Keratinocyte (primary cell): ENCODE results near the gene TBC1D5. TPM values are rescaled to one million over a fixed set of nuclear protein-coding genes. Genes with fewer than 3 reads are reported as not detected.

ENCODE experiments used
- DNase-seq: peaks from one replicate; pipeline ENCODE4 v3.0.0-alpha.2; 2011; ENCODE audit warnings: low read depth, missing footprints, low spot score
- FAIRE-seq: peaks from 2 replicates; lab custom pipeline; 2011; peaks lifted over from hg19 to GRCh38; lab: Jason Lieb, UNC
- H2AFZ ChIP-seq: 2 replicates; pipeline ENCODE4 v1.6.0; 2012; ENCODE audit warnings: low read length, control low read depth, inconsistent platforms; ENCODE audit not compliant: control insufficient read depth
- H3K27ac ChIP-seq: 2 replicates; pipeline ENCODE4 v1.5.1; 2011; ENCODE audit warnings: low read length; ENCODE audit not compliant: control insufficient read depth, insufficient read depth
- H3K27me3 ChIP-seq: 3 replicates; pipeline ENCODE4 v1.6.0; 2011; ENCODE audit warnings: low read length; ENCODE audit not compliant: control insufficient read depth, insufficient read depth; ENCODE audit errors: extremely low read depth
- H3K36me3 ChIP-seq, 2 experiments: 2 replicates in 1 of 2; 3 replicates in 1 of 2; pipeline ENCODE4 v1.5.1; 2011; ENCODE audit warnings: low read length in 2 of 2, mild to moderate bottlenecking in 1 of 2; ENCODE audit not compliant: control insufficient read depth in 2 of 2, insufficient read depth in 2 of 2; ENCODE audit errors: extremely low read depth in 1 of 2
- H3K4me1 ChIP-seq: 3 replicates; pipeline ENCODE4 v1.5.1; 2011; ENCODE audit warnings: low read length; ENCODE audit not compliant: control insufficient read depth, insufficient read depth; ENCODE audit errors: extremely low read depth
- H3K4me2 ChIP-seq: 3 replicates; pipeline ENCODE4 v1.6.0; 2011; ENCODE audit warnings: low read depth, low read length; ENCODE audit not compliant: control insufficient read depth, insufficient read depth; ENCODE audit errors: extremely low read depth
- H3K4me3 ChIP-seq, 3 experiments: fragments of 200-600 bp in 1 of 3; sonication (generic) in 1 of 3; 2 replicates in 2 of 3; 3 replicates in 1 of 3; pipeline ENCODE4 v1.5.1; 2011 to 2016; ENCODE audit warnings: low read length in 3 of 3, mild to moderate bottlenecking in 3 of 3, control low read depth in 2 of 3, inconsistent platforms in 1 of 3, low read depth in 1 of 3, mixed read lengths in 1 of 3, mixed run types in 1 of 3, moderate library complexity in 1 of 3; ENCODE audit not compliant: control insufficient read depth in 2 of 3, insufficient read depth in 2 of 3; ENCODE audit errors: extremely low read depth in 1 of 3
- H3K79me2 ChIP-seq: 2 replicates; pipeline ENCODE4 v1.6.0; 2012; ENCODE audit warnings: low read length; ENCODE audit not compliant: control insufficient read depth, insufficient read depth
- H3K9ac ChIP-seq: 3 replicates; pipeline ENCODE4 v1.6.0; 2011; ENCODE audit warnings: low read length; ENCODE audit not compliant: control insufficient read depth, insufficient read depth; ENCODE audit errors: extremely low read depth
- H3K9me1 ChIP-seq: 3 replicates; pipeline ENCODE4 v1.6.0; 2011; ENCODE audit warnings: low read length; ENCODE audit not compliant: control insufficient read depth, insufficient read depth; ENCODE audit errors: extremely low read depth
- H3K9me3 ChIP-seq: 2 replicates; pipeline ENCODE4 v1.5.1; 2012; ENCODE audit warnings: low read depth, low read length; ENCODE audit not compliant: control insufficient read depth
- H4K20me1 ChIP-seq: 3 replicates; pipeline ENCODE4 v1.6.0; 2011; ENCODE audit warnings: low read length; ENCODE audit not compliant: control insufficient read depth, insufficient read depth; ENCODE audit errors: extremely low read depth
- CTCF ChIP-seq, 3 experiments: IDR thresholded peaks in 1 of 3; conservative IDR thresholded peaks in 1 of 3; optimal IDR thresholded peaks in 1 of 3; 2 replicates in 2 of 3; 3 replicates in 1 of 3; pipeline versions ENCODE3 to v1.5.1; 2011; ENCODE audit warnings: low read length in 3 of 3, mild to moderate bottlenecking in 3 of 3, moderate library complexity in 2 of 3, control low read depth in 1 of 3, inconsistent platforms in 1 of 3; ENCODE audit not compliant: insufficient read depth in 2 of 3; ENCODE audit errors: extremely low read depth in 1 of 3
- EZH2 ChIP-seq: IDR thresholded peaks from one replicate; pipeline ENCODE4 v1.6.1; 2012; ENCODE audit warnings: inconsistent platforms, mild to moderate bottlenecking, low read length, moderate library complexity
- dilution Hi-C: fragments of 300-500 bp; cut with MboI; formaldehyde crosslinking; loops from one replicate; pipeline ENCODE4 v1.7.0; 2020; ENCODE audit warnings: low sequenced_read_pairs; ENCODE audit not compliant: extremely low pct_ligation_motif_present
- polyA plus RNA-seq, 5 experiments: library from polyadenylated mRNA; depleted of rRNA in 3 of 5; stranded (reverse) in 3 of 5; stranded (forward) in 1 of 5; unstranded in 1 of 5; fragments of >200 nt; gene quantifications; 1 replicate in 1 of 5; 2 replicates in 3 of 5; 3 replicates in 1 of 5; pipeline versions ENCODE4 v1.2.1 to v1.2.3, GENCODE V29; 2011 to 2012; ENCODE audit warnings: missing spikeins in 2 of 5, low read depth in 1 of 5, low replicate concordance in 1 of 5

TBC1D5 gene
- polyA plus RNA-seq, 1 donor (not counting 4 experiments of a cell fraction or from before 2014, with no cell fraction given), result 25.8 TPM

GRCh38 chr3:17355591-17355990 lies 386.8 kb downstream of the TBC1D5 start:
- TF ChIP-seq EZH2, result no peak
- no peak for TF ChIP-seq CTCF (optimal IDR thresholded peaks at IDR 0.05 in 1 of 3, IDR thresholded peaks at IDR 0.05 in 1 of 3, conservative IDR thresholded peaks at IDR 0.05 in 1 of 3; ENCODE audit: extremely low read depth in 1 of 3, insufficient read depth in 2 of 3, low read length in 3 of 3)
- H3K4me2 ChIP-seq, result no peak overlapping the region
- H3K4me1 ChIP-seq, result no peaks in the 10 kb centered on the region
- no peaks in the 10 kb centered on the region for H4K20me1 ChIP-seq
- FAIRE-seq, result no peak
- H2AFZ ChIP-seq, result no peak overlapping the region
- H3K27me3 ChIP-seq, result no peaks in the 10 kb centered on the region
- H3K79me2 ChIP-seq, result no peaks in the 10 kb centered on the region
- DNase-seq, result no peak
- no peaks in the 10 kb centered on the region for H3K9me3 ChIP-seq
- H3K9ac ChIP-seq, result no peak overlapping the region
- no peaks in the 10 kb centered on the region for H3K9me1 ChIP-seq
- dilution Hi-C loops, result no loop called here
- no peaks in the 10 kb centered on the region for H3K36me3 ChIP-seq
- no peak overlapping the region for H3K4me3 ChIP-seq
- H3K27ac ChIP-seq, result no peak overlapping the region

- FAIRE-seq, result no peak
- no peaks in the 10 kb centered on the region for H3K9me1 ChIP-seq
- no peaks in the 10 kb centered on the region for H3K79me2 ChIP-seq
- H3K9ac ChIP-seq, result no peak overlapping the region
- dilution Hi-C loops, result no loop called here
- no peaks in the 10 kb centered on the region for H3K27me3 ChIP-seq
- H3K9me3 ChIP-seq, result no peaks in the 10 kb centered on the region
- H3K4me1 ChIP-seq, result no peaks in the 10 kb centered on the region
- no peaks in the 10 kb centered on the region for H3K36me3 ChIP-seq
- H3K4me3 ChIP-seq, result no peak overlapping the region
- no peak for TF ChIP-seq EZH2
- TF ChIP-seq CTCF (optimal IDR thresholded peaks at IDR 0.05 in 1 of 3, IDR thresholded peaks at IDR 0.05 in 1 of 3, conservative IDR thresholded peaks at IDR 0.05 in 1 of 3; ENCODE audit: extremely low read depth in 1 of 3, insufficient read depth in 2 of 3, low read length in 3 of 3), result no peak
- H4K20me1 ChIP-seq, result no peaks in the 10 kb centered on the region
- no peak overlapping the region for H2AFZ ChIP-seq
- no peak overlapping the region for H3K4me2 ChIP-seq
- no peak for DNase-seq
- no peak overlapping the region for H3K27ac ChIP-seq
Measured at GRCh38 chr3:17354341-17354740, 388.1 kb downstream of the TBC1D5 start.
